ENCODE results near the gene UMODL1.

GRCh38 chr21:42109473-42109872 lies 38.4 kb downstream of the UMODL1 start:
- no peak for TF ChIP-seq CTCF (IDR thresholded peaks at IDR 0.05)
- TF ChIP-seq POLR2A (IDR thresholded peaks at IDR 0.05), result no peak
- TF ChIP-seq EP300 (IDR thresholded peaks at IDR 0.05), result no peak

Measured in tibial nerve (tissue), 4 donors.